ENCODE measurements around the gene CFHR3. TPM values are rescaled to one million over a fixed set of nuclear protein-coding genes. Genes with fewer than 3 reads are reported as not detected.
"Not testable (repeated sequence)": the region's sequence is repeated elsewhere in the genome, so short reads cannot be mapped to it uniquely, and the experiment has no call there.

CFHR3 gene
- total and polyA plus RNA-seq, 2 donors (not counting 1 experiment from before 2014, with no cell fraction given) = 0.17 TPM; not detected in 1

- not testable (repeated sequence) for H3K79me2 ChIP-seq (ENCODE audit: control insufficient read depth, insufficient read depth, low read length); H2AFZ ChIP-seq (ENCODE audit: low read length); H3K9me3 ChIP-seq (ENCODE audit: control insufficient read depth, insufficient read depth, low read depth, low read length); H4K20me1 ChIP-seq (ENCODE audit: control insufficient read depth, extremely low read depth, insufficient read depth, low read length); H3K9ac ChIP-seq (ENCODE audit: insufficient read depth, low read length); H3K27me3 ChIP-seq (ENCODE audit: control insufficient read depth, insufficient read depth, low read length); H3K4me1 ChIP-seq (ENCODE audit: control insufficient read depth, extremely low read depth, insufficient read depth, low read length); H3K4me2 ChIP-seq (ENCODE audit: extremely low read depth, insufficient read depth, low read length); H3K27ac ChIP-seq (ENCODE audit: insufficient read depth, low read length); H3K4me3 ChIP-seq (replicated peaks in 1 of 4; ENCODE audit: control extremely low read depth in 1 of 4, insufficient read depth in 1 of 4, low read depth in 3 of 4, low read length in 4 of 4); H3K36me3 ChIP-seq (ENCODE audit: control insufficient read depth, insufficient read depth, low read length)
- DNase-seq (ENCODE audit: low read depth in 2 of 2) = peak; percentile 67 to 70
- TF ChIP-seq CTCF (conservative IDR thresholded peaks at IDR 0.05 in 1 of 2, IDR thresholded peaks at IDR 0.05 in 1 of 2; ENCODE audit: low read depth in 1 of 2, low read length in 2 of 2) = peak; percentile 10 to 29
These were observed 53.2 kb downstream of the CFHR3 start for GRCh38 chr1:196827860-196828259.

Other genes starting within 250 kb of the CFHR3 start
- 6.4 and 8.1 TPM in 2 replicates for gene KCNT2, start 166.4 kb upstream of the CFHR3 start, total RNA-seq
- gene KCNT2, start 166.4 kb upstream of the CFHR3 start, polyA plus RNA-seq = 0.87 and 0.96 TPM in 2 replicates
- gene CFH, start 122.8 kb upstream of the CFHR3 start, total RNA-seq = 146 and 237 TPM in 2 replicates
- gene CFH, start 122.8 kb upstream of the CFHR3 start, polyA plus RNA-seq = 83.0 and 108 TPM in 2 replicates
- gene CFHR1, start 44.9 kb downstream of the CFHR3 start, total RNA-seq = under 0.01 and 0.50 TPM in 2 replicates
- gene CFHR1, start 44.9 kb downstream of the CFHR3 start, polyA plus RNA-seq = 0.12 and 0.20 TPM in 2 replicates
- not detected in 2 replicates for gene CFHR4, start 113.2 kb downstream of the CFHR3 start, total RNA-seq
- 0.06 TPM in 1 of 2 replicates, not detected in the other for gene CFHR4, start 113.2 kb downstream of the CFHR3 start, polyA plus RNA-seq
- not detected in 2 replicates for gene CFHR2, start 168.9 kb downstream of the CFHR3 start, total RNA-seq
- gene CFHR2, start 168.9 kb downstream of the CFHR3 start, polyA plus RNA-seq = not detected in 2 replicates
- not detected in 2 replicates for gene CFHR5, start 202.7 kb downstream of the CFHR3 start, total RNA-seq
- not detected in 2 replicates for gene CFHR5, start 202.7 kb downstream of the CFHR3 start, polyA plus RNA-seq

All from fibroblast of lung (primary cell).